GM13977 (cell line): ENCODE measurements around the gene SEC24D.

ENCODE experiments used
- DNase-seq: peaks from one replicate; pipeline ENCODE4 v3.0.0; 2012; ENCODE audit warnings: low spot score
- in situ Hi-C: fragments of 300-500 bp; cut with MboI; formaldehyde crosslinking; loops from one replicate; pipeline ENCODE4 v1.12.0; 2022; ENCODE audit warnings: low sequenced_read_pairs, low pct_unique_long_range_greater_than_20kb, mixed read lengths, inconsistent platforms; ENCODE audit not compliant: unreplicated experiment
- TF ChIP-seq, protein P1 (sequence below): IDR thresholded peaks from 2 replicates; pipeline ENCODE4 v1.5.1; 2012; ENCODE audit warnings: mild to moderate bottlenecking, control low read depth; ENCODE audit not compliant: insufficient read depth; ENCODE audit errors: extremely low read depth, missing control alignments

The SEC24D gene

DNA sequence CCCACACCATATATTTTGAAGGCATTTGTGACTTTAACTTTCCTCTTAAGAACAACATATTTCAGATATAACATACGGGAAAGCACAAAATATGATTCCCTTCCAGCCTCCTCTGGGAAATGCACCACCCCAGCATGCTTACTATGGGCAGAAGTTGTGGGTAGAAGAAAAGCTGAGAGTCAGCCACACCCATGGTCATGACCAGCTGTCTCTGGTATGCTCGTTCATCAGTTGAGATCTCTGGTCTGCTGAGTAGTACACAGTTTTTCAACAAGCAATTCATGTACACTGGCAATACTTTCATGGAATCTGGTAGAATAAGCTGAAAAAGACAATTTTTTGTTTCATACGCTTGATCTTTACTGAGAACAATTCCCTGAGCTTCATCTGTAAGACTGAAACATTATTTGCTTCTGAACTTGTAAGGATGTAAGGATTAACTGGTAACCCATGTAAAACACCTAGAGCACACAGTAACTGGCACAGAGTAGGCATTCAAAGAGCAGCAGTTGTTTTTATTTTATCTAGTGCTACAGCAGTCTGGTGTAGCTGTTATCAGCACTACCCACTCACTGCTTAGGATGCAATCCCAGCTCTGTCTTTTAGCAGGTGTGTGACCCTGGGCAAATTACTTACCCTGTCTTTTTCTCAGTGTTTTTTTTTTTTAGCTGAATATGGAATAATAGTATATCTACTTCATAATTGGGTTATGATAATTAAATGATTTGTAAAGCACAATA lies 103.2 kb downstream of the SEC24D start:
- no peak for DNase-seq
- in situ Hi-C loops: no loop called here
- TF ChIP-seq, protein P1, sequence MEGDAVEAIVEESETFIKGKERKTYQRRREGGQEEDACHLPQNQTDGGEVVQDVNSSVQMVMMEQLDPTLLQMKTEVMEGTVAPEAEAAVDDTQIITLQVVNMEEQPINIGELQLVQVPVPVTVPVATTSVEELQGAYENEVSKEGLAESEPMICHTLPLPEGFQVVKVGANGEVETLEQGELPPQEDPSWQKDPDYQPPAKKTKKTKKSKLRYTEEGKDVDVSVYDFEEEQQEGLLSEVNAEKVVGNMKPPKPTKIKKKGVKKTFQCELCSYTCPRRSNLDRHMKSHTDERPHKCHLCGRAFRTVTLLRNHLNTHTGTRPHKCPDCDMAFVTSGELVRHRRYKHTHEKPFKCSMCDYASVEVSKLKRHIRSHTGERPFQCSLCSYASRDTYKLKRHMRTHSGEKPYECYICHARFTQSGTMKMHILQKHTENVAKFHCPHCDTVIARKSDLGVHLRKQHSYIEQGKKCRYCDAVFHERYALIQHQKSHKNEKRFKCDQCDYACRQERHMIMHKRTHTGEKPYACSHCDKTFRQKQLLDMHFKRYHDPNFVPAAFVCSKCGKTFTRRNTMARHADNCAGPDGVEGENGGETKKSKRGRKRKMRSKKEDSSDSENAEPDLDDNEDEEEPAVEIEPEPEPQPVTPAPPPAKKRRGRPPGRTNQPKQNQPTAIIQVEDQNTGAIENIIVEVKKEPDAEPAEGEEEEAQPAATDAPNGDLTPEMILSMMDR: no peak

DNA sequence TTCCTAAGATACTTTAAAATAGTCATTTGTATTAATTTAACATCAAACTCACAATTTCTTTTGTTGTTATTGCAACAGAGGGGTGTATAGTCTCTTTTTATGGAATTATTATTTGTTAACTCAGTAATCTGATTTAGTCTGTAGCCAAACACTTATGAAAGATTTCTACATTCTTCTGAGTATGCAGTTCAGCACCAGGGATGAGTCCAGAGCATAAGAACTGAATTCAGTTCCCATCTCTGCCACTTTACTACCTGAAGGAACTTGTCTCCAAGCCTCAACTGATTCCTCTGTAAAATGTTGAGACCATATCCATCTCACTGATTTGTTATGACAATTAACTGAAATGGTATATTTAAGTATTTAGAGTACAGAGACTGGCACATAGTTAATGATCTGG lies 105.2 kb downstream of the SEC24D start:
- TF ChIP-seq, protein P1: no peak
- in situ Hi-C loops: no loop called here
- no peak for DNase-seq

DNA sequence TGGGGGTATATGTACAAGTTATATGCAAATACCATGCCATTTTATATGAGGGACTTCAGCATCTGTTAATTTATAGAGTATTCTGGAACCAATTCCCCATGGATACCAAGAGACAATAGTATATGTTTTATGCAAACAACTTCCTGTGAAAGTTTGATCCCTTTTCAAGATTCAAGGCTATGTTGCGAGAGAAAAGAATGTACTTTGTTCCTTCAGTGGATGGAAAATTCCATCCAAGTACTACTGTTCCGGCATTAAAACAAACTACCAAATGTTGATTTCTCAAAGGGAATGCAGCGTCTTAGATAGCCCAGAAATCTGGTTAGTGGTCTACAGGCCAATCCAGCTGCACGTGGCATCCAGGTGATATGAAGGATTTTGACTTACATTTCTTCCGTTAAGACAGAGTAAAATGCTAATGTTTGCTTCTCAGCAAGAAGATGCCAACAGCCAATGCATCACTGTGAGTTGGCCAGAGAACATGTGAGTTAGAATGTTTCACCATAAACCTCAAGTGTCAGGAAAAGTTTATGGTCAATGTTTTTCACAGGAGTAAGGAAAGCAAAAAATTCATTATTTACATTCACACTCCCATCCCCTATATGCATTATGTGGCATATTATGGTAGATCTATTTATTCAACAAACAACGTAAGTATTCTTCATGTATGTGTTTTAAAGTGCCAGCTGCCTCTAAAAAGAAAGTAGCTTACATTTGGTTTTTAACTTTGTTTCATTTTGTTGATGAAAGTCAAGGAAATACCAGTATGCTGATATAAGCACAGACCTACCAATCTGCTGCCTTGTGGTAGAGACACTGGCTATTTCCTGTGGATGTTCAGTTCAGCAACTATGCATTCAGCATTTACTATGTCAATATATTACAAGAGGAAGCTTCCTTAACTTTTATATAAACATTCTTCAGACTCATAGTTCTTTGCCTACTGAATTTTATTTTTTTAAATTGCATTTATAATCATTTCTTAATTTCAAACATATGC lies 106.3 kb downstream of the SEC24D start:
- in situ Hi-C loops: no loop called here
- TF ChIP-seq, protein P1: no peak
- DNase-seq: no peak

DNA sequence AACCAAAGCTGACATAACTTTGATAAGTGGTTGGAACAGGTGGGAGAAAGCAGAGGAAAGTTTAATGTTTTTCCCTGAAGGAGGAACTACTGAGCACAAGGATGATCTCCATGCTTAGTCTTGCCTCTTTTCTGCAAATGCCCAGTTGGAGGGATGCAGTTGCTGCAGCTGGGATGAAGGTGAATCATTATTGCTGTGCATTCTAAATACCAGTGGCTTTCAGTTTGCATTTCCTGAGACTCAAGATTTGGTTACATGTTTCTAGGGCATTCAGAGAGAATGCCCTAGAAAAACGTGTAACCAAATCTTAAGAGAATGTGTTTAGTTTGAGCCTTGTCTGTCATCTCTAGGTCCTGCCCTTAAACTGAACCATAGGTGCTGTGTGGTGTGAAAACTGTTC lies 108.6 kb downstream of the SEC24D start:
- TF ChIP-seq, protein P1: no peak
- no peak for DNase-seq
- in situ Hi-C loops: no loop called here

DNA sequence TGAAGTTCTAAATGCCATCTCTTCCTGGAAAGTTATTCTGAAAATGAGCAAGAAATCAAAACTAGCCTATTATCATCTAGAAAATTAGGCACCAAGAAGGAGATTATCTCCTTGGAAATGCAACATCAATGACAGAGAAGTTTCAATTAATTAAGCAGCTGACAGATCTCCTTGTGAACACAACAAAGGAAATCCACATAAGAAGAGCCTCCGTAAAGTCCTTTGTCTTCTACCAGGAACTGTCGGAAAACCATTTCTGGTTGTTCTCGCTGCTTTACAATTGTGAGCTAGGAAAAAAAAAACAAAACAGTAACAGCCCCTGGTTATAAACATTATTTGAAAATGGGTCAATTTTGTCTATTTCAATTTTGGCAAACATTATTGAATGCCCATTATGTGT lies 112.6 kb downstream of the SEC24D start:
- TF ChIP-seq, protein P1: no peak
- in situ Hi-C loops: no loop called here
- no peak for DNase-seq

DNA sequence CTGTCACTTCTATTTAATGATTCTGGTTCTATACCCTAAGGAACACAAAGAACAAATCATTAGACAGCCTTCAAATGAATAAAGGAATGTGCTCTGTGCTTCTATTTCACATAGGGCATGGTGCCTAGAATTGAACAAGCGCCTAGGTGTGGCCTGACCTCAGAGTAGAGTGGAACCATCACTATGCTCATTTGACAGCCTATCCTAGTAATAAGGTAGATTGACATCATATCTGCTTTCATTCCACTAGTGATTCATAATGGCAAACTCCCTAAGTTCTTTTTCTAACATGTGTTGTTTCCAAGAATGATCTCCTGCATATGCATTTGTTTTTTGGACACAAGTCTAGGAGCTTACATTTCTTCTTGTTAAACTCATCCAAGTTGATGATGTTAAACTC lies 114.2 kb downstream of the SEC24D start:
- DNase-seq: no peak
- TF ChIP-seq, protein P1: no peak
- in situ Hi-C loops: no loop called here
